Lower lobe of right lung (tissue), 2 donors: ENCODE results near the gene ERG. TPM values are rescaled to one million over a fixed set of nuclear protein-coding genes. Genes with fewer than 3 reads are reported as not detected.

Experiments
- ATAC-seq, 2 donors: fragments of 200-7000 bp; cut with Tn5 transposase; one replicate each; pipeline ENCODE4 v1.9.1; 2020 to 2022; ENCODE audit warnings: mild to moderate bottlenecking in 2 of 2, moderate library complexity in 2 of 2
- DNase-seq: peaks from one replicate; pipeline ENCODE4 v3.0.0-alpha.2; 2020
- H3K27ac ChIP-seq: fragments of 200-600 bp; one replicate; pipeline ENCODE4 v1.8.0; 2022
- H3K27me3 ChIP-seq: fragments of 200-600 bp; one replicate; pipeline ENCODE4 v1.8.0; 2022; ENCODE audit warnings: low read depth
- H3K36me3 ChIP-seq: fragments of 200-600 bp; one replicate; pipeline ENCODE4 v1.8.0; 2022; ENCODE audit warnings: mild to moderate bottlenecking
- H3K4me1 ChIP-seq: fragments of 200-600 bp; one replicate; pipeline ENCODE4 v1.8.0; 2022
- H3K4me3 ChIP-seq: fragments of 200-600 bp; one replicate; pipeline ENCODE4 v1.8.0; 2022; ENCODE audit warnings: mild to moderate bottlenecking
- H3K9me3 ChIP-seq: fragments of 200-600 bp; one replicate; pipeline ENCODE4 v1.8.0; 2022
- intact Hi-C: fragments of 100-400 bp; cut with DNase I; formaldehyde crosslinking; loops from one replicate; pipeline ENCODE4 v1.11.0; 2022
- total RNA-seq: library from RNA; stranded (reverse); fragmentation: NEBNext Ultra II Directional; extraction: Animal tissue kit (Norgen Biotek cat#: 25700); gene quantifications from one replicate; pipeline ENCODE4 v1.2.1, GENCODE V29; 2021
- TF ChIP-seq, protein P1 (sequence below): fragments of 200-600 bp; IDR thresholded peaks from one replicate; pipeline ENCODE4 v1.8.0; 2022; ENCODE audit warnings: antibody characterized with exemption, mild to moderate bottlenecking
- donor health status: DM: no; HTN: yes; CAD: no; lungs with severe emphysema.

The ERG gene
- total RNA-seq, 1 donor from 2014 or later: 38.0 TPM

DNA sequence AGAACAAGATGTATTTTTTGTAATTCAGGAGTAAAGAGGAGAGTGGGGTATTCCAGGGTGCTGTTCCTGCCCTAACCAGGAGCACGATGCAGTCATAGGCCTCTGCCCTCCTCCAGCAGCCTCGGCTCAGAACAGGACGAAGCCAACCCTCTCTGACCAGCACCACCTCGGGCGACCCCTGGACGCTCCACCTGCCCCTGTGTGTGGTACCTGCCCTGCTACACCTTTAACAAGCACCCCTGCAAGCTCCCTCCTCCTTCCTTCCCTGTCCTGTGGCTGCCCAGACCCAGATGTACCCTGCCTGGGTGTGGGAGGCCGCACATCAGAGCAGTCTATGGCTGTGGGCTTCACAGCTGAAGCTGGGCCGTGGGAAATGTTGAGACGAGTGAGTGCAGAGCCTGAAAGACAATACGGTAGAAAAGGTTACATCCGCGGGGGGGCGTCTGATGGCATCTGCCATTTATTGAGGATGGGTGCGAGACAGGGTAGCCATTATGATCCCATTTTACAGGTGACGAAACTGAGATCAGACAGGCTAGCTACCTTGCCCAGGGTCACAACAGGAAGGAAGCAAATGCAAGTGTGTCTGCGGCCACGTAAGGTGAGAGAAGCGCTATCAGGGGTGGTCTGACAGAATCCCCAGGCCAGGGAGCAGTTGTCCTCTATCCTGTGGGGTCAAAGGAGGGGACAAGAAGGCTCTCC, 4.6 kb downstream of the ERG start:
- Histone ChIP-seq H3K27me3 (no peaks in the 10 kb centered on the region), H3K27ac (peak overlapping the region; percentile 82), H3K36me3 (no peaks in the 10 kb centered on the region), H3K9me3 (no peaks in the 10 kb centered on the region), H3K4me3 (peak overlapping the region; percentile 54), H3K4me1 (peaks cover 19% of the 10 kb centered on the region)
- ATAC-seq: peak in 1 of 2 donors; percentile 27
- DNase-seq: no peak
- TF ChIP-seq, protein P1, sequence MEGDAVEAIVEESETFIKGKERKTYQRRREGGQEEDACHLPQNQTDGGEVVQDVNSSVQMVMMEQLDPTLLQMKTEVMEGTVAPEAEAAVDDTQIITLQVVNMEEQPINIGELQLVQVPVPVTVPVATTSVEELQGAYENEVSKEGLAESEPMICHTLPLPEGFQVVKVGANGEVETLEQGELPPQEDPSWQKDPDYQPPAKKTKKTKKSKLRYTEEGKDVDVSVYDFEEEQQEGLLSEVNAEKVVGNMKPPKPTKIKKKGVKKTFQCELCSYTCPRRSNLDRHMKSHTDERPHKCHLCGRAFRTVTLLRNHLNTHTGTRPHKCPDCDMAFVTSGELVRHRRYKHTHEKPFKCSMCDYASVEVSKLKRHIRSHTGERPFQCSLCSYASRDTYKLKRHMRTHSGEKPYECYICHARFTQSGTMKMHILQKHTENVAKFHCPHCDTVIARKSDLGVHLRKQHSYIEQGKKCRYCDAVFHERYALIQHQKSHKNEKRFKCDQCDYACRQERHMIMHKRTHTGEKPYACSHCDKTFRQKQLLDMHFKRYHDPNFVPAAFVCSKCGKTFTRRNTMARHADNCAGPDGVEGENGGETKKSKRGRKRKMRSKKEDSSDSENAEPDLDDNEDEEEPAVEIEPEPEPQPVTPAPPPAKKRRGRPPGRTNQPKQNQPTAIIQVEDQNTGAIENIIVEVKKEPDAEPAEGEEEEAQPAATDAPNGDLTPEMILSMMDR: no peak
- intact Hi-C loops: no loop called here

GRCh38 chr21:38492007-38492406, 6.3 kb downstream of the ERG start:
- Histone ChIP-seq H3K27ac (no peak overlapping the region), H3K36me3 (no peaks in the 10 kb centered on the region), H3K4me3 (no peak overlapping the region), H3K27me3 (no peaks in the 10 kb centered on the region), H3K9me3 (no peaks in the 10 kb centered on the region), H3K4me1 (peaks cover 26% of the 10 kb centered on the region)
- TF ChIP-seq, protein P1: no peak
- intact Hi-C loops: no loop called here
- DNase-seq (no peak), ATAC-seq (no peak)

GRCh38 chr21:38491536-38491935, 6.7 kb downstream of the ERG start:
- DNase-seq: no peak
- Histone ChIP-seq H3K27me3 (no peaks in the 10 kb centered on the region), H3K9me3 (no peaks in the 10 kb centered on the region), H3K4me1 (peaks cover 30% of the 10 kb centered on the region), H3K4me3 (no peak overlapping the region), H3K36me3 (no peaks in the 10 kb centered on the region), H3K27ac (no peak overlapping the region)
- ATAC-seq: no peak
- intact Hi-C loops: no loop called here
- TF ChIP-seq, protein P1: no peak

DNA sequence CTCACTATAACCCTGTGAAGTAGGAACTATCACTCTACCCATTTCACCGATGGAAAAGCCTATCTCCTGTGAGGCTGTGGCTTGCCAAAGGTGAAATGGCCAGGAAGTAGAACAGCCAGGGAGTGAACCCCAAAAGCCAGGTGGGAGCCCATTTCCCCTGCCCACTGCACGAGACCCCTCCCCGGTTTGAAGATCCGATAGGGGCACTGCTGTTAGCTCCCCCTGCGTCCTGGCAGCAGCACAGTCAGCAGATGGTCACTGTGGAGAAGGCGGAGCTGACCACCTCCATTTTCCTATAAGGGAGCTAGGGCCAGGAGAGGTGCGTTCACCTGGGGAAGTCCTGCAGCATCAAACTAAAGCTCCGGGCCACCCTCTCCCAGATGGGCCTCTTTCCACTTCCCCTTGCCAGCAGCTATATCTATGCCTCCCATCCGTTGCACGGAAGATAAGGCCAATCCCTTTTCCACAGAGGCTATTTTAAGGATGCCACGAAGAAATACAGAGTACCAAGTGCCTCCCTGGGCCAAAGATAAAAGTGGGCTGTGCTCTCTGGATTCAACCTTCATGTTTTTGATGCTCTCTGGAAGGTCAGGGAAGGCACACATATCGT, 7.8 kb downstream of the ERG start:
- no peak overlapping the region for H3K4me3 ChIP-seq
- ATAC-seq (no peak), DNase-seq (no peak)
- H3K36me3 ChIP-seq: no peaks in the 10 kb centered on the region
- peaks cover 40% of the 10 kb centered on the region for H3K4me1 ChIP-seq
- TF ChIP-seq, protein P1: no peak
- H3K27ac ChIP-seq: no peak overlapping the region
- no peaks in the 10 kb centered on the region for H3K27me3 ChIP-seq
- H3K9me3 ChIP-seq: no peaks in the 10 kb centered on the region
- intact Hi-C loops: no loop called here

GRCh38 chr21:38489729-38490128, 8.5 kb downstream of the ERG start:
- H3K4me3 ChIP-seq: no peak overlapping the region
- H3K4me1 ChIP-seq: peaks cover 43% of the 10 kb centered on the region
- H3K36me3 ChIP-seq: no peaks in the 10 kb centered on the region
- no peaks in the 10 kb centered on the region for H3K9me3 ChIP-seq
- ATAC-seq (no peak), DNase-seq (no peak)
- intact Hi-C loops: no loop called here
- H3K27me3 ChIP-seq: no peaks in the 10 kb centered on the region
- TF ChIP-seq, protein P1: no peak
- H3K27ac ChIP-seq: peak overlapping the region; percentile 19
